Stimulated activated CD4-positive, alpha-beta T cell treated with anti-CD3 and anti-CD28 coated beads, Interleukin-1b, Interleukin-23, amount 100 ng/mL, for 24 hours (primary cell): ENCODE results near the gene MAN1C1.
"Not testable (repeated sequence)": the region's sequence is repeated elsewhere in the genome, so short reads cannot be mapped to it uniquely, and the experiment has no call there.

Experiments
- DNase-seq, 4 experiments: peaks; one replicate each; pipeline ENCODE4 v3.0.0-alpha.2; 2020; ENCODE audit warnings: low read depth in 4 of 4, low spot score in 1 of 4

Gene MAN1C1

DNA sequence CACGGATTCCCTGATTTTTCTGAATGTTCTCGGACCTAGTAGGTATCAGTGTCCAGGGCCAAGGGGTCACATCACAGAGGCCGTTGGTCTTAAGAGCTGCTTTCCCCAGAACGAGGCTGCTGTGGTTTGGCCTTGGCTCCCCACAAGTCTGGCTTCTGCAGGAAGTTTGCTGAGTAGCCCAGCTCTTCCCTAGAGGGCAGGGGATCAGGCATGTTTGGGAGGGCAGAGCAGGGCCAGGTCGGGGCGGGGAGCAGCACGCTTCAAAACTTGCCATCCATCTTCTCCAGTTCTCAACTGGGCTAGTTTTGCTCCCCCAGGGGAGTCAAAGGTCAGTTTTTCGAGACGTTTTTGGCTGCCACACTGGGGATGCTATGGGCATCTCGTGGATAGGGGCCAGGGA is 37.0 kb downstream of the MAN1C1 start:
- DNase-seq = no peak

DNA sequence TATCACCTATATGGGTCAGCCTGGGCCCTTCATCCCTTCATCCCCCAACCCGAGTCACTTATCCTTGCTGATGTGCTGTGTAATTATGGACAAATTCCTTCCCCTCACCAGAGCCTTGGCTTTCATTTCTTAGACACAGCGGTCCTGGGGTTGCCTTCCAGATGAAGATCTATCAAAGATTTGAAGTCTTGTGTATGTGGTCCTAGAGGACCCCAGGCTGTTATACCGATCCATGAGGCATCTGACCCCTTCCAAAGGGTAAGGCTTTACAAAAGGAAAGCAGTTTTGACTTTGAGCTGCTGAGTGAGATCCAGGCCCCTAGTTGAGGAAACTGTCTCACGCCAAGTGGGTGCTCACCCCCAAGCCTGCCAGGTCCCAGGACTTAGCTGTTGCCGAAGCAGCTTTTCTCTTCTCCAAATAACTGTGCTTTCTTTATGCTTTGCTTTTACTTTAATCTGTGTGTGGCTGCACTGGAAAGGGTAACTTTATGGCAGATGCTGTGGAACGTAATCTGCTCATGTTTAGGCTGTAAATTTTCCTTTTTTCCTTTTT is 37.6 kb downstream of the MAN1C1 start:
- no peak for DNase-seq

DNA sequence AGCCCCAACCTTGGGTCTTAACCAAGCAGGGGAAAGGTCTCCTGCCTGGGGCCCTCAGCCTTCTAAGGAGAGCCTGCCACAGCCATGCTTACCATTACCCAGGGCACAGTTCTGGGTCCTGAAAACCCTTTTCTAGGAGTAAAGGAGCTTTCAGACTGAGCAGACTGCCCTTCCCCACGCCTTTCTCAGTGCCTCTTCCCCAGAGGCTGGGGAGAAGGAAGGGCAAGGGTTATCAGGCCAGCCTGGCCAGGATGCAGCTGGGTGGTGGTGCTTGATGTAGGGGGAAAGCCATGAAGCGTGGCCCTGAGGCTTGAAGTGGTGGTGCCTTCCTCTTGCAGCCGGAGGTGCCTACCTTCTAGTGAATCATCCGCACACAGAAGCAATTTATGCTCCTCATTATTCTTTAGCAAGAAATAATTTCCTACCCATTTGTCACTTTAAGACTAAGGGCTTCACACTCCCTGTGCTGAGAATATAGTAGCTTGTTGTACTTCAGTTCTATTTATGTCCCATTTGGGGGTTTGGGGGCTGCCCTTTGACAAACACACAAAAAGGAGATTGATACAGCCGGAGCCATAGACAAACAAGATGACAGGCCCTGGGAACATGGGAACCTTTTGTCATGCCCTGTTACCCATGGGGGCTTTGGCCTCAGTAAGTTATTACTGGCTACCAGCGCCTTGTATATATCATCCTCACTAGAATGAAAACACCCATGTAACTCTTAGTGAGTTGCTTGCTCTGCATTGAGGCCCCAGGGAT is 40.7 kb downstream of the MAN1C1 start:
- no peak for DNase-seq

DNA sequence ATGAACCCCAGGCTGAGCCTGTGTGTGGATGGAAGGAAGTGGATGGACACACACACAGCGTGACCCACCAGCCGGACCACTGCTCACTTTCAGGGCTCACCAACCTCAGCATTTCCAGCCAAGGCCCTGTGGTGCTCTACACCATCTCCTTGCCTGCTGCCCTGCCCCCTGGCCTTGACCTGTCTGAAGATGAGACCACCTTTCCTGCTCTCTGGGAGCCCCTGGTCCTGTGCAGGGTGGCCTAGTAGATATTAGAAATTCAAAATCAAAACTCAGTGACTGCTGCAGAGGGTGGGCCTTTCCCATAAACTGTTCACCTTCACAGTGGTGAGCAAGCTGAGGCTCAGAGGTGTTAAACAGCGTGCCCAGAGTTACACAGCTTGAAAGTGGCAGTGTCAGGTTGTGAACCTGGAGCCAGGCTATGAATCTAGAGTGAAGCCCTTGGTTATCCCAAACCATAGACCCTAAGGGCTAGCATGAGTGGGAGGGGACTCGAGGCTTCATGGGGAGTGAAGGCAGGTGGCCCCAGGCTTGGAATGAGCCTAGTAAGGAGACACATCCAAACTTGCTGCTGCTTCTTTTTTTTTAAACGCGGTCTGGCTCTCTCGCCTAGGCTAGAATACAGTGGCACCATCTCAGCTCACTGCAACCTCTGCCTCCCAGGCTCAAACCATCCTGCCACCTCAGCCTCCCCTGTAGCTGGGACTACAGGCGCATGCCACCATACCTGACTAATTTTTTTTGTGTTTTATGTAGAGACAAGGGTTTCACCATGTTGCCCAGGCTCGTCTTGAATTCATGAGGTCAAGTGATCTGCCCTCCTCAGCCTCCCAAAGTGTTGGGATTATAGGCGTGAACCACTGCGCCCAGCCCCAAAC is 41.5 kb downstream of the MAN1C1 start:
- DNase-seq = no peak

DNA sequence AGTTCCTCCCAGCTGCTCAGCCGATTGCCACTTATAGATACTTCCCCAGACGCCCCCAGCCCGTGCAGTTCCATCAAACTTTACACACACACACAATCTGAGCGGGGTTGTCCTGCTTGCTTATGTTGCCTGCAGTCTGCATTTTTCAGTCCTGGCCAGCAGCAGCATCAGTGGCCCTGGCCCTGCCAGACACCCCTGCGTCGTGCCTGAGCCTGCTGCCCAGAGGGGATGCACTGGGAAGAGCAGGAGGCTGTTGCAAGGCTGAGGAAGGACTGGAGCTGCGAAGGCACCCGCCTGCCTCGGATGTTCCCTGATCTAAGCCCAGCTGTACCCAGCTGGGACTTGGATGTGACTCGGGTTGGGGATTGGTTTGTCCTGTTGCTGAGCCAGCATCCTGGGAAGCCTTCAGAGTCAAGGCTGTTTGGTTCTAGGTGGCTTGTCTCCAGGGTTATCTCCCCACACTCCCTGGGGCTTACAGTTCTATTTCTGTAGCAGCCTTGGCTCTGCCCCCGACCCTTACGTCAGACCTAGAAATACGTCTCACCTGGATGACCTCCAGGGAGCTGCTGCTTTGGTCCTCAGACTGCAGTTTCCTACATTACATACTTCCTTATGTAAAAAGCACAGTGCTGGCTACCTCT is 42.3 kb downstream of the MAN1C1 start:
- DNase-seq = no peak

DNA sequence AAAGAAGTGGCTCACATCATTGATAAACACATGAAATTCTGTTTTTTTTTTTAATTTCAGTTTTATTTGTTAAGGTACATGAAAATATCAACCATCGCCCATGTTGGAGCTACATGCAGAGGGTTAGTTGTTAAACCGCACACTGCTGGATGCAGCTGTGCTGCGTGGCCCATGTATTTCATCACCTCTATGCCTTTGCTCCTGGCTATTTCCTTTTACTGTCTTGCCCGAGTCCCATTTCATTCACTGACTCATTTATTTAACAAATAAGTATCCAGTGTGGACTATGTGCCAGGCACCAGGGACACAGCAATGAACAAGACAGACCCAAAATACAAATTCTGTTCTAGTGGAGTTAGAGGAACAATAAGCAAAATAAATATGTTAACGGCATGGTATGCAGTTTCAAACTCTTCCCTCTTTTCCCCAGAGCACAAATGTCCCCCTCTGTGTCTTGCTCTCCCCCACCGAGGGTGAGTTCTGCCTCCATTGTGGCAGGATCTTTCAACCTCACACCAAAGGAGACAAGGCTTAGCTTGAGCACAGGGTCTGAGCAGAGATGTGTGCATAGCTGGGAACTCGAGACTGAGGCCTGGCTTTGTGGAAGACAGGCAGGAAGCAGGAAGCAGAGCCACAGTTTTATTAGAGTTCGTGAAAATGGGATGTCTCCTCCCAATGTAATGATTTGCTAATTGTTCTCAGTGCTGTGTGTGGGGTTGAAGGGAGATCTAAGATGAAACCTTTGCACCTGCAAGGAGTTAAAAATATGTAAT is 44.6 kb downstream of the MAN1C1 start:
- no peak for DNase-seq

DNA sequence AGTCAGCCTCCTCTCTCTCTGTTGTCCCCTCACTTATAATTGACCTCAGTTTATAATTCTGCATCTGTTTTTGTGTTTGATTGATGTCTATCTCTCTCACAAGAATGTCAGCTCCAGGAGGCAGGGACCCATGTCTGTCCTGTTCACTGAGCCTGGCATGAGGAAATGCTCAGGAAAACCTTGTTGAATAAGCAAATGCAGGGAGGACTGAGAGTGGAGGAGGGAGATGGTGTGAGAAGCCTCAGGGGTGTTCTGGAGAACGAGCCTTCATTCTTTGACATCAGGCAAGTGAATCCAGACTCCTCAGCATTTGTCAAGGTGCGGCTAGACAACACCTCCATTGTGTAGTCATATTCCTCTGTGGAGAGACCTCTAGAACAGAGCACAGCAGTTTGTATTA is 45.5 kb downstream of the MAN1C1 start:
- DNase-seq = no peak

DNA sequence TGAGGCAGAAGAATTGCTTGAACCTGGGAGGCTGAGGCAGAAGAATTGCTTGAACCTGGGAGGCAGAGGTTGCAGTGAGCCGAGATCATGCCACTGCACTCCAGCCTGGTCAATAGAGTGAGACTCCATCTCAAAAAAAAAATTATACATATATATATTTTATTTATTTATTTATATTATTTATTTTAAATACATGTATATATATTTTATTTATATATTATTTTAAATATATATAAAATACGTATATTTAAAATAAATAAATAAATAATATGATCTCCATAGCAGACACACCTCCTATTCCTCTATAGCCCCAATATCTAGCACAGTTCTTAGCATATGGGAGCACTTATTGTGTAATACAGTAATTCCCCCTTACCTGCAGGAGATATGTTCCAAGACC is 46.4 kb downstream of the MAN1C1 start:
- not testable (repeated sequence) for DNase-seq

DNA sequence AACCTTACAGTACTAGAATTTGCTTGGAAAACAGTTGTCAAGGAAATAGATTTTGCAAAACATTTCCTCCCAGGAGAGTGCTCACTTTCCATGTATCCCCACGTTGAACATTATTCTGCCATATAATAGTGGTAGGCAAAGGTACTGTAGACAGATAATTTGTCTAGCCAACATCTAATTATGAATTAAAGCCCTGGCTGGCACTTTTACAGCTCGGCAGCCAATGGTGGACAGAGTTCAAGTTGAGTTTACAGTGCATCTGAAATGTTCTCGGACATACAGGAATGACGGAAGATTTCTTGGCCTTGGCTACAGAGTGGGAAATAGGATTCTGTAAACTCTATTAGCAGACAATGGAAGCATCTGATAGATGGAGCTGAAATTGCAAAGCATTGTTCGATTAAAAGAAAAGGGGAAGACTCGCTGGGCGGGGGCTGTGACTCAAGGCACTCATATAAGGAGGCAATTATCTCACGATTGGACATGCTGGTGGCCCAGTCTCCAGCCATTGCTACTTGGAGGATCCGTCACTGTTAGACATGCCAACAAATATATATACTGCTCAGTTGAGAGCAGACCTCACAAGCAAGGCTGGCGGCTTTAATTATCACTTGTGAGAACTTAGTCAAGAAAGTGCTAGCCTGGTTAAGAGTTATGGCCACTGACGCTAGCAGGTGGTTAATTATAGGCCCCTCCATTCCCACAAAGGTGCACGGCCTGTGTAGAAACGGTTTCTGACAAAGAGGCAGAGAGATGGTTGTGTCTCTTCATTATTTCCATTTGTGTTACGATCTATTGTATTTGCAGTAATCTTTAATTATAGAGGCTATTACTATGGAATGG is 48.0 kb downstream of the MAN1C1 start:
- DNase-seq = no peak

DNA sequence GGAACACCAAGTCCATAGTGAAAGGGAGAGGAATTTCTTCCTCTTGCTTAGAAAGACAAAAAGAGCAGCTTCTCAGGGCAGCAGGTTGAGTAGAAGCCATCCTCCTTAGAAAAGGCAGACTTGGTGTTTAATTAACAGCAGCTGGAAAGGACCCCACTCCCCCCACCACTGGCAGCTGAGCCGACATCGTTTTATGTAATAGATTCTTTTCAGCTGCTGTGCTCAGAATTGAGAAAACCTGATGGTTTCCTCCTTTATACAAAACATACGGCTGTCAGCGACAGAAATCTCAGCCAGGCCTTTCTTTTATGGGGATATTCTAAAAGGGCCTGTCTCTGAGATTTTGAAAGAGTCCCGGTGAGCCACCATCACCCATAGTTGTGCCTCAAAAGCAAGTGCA is 49.9 kb downstream of the MAN1C1 start:
- DNase-seq = no peak

DNA sequence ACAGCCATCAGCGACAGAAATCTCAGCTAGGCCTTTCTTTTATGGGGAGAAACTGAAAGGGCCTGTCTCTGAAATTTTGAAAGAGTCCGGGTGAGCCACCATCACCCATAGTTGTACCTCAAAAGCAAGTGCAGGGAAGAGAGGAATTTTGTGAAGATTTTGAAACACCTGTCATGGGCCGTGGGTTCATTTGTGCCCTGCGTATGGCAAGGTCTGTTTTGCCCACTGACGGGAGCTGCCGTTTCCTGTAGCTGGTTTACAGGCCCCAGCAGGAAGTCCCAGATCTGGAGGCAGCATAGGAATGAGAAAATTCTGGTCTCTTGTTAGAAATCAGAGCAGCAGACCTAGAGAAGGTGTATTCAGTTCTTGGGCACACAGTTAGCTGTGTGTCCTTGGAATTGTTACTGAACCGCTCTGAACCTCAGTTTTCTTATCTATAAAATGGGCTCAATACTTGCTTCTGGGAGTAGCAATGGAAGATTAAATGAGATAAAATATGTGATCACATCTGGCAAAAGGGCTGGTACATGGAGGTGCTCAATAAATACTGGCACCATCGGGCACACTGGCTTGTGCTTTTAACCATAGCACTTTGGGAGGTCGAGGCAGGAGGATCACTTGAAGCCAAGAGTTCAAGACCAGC is 52.5 kb downstream of the MAN1C1 start:
- DNase-seq = no peak

DNA sequence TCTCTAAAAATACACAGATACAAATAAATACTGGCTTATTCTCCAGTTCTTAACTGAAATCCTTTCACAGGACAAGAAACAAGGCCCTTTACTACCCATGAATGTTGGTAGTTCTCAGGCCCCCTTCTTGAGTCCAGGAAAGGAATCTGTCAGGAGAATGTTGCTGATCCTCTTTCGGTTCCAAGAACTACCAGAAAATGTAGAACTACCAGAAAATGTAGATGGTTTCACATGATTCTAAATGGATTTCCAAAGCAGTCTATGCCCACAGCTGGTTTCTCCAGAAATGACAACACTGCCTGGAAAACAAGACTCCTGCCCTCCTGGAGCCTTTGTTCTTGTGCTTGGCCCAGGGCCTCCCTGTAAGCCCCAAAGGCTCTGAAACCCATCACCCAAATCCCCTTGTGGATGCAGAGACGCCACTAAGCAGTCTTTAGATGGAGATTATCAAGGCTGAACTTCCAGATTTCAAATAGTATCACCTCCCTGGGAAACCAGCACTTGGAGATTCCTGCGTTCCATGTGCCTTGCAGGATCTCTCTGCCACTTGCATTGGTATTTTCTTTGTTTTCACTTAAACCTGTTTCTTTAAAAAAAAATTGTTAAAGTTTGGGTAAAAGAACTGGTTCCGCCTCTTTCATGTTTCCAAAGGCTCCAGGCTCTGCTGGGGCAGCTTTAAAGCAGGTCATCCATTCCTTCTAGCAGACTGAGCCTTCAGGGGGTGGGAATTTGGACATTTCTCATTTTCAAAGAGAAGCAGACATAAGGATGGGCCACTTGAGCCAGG is 53.4 kb downstream of the MAN1C1 start:
- DNase-seq = no peak

DNA sequence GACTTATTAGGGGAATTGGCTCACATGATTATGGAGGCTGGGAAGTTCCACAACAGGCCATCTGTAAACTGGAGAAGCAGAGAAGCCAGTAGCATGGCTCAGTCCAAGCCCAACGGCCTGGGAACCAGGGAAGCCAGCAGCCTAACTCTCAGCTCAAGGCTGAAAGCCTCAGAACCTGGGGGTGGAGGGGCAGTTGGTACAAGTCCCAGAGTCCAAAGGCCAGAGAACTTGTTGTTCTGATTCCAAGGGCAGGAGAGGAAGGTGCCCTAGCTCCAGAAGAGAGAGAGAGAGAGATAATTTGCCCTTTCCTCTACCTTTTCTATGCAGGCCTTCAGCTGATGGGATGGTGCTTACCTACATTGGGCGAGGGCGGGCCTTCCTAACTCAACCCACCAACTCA is 55.3 kb downstream of the MAN1C1 start:
- no peak for DNase-seq

DNA sequence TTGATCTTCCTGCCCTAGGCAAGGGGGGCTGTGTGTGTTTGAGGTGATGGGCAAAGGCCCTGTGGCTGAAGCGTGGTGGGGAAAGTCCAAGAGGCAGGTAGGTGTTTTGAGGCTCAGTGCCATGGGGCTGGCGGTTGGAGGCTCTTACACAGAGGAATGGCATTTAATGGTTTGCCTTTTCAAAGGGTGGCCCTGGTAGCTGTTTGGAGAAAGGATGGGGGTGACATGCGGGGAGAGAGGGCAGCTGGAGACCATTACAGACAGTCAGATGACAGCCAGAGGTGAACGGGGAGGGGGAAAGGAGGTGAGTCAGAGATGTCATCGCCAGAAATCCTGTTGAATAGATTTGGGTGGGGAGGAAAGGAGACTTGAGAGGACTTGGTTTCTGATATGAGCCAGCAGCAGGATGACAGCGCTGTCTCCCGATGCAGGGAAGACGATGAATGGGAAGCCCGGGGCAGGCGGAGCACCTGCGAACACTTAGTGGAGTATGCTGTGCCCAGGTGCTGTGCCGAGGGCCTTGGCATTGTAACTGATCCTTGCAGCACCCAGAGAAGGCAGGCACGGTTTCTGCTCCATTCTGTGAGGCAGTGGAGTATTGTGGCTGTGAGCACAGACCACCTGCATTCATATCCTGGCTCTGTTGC is 56.3 kb downstream of the MAN1C1 start:
- no peak for DNase-seq

DNA sequence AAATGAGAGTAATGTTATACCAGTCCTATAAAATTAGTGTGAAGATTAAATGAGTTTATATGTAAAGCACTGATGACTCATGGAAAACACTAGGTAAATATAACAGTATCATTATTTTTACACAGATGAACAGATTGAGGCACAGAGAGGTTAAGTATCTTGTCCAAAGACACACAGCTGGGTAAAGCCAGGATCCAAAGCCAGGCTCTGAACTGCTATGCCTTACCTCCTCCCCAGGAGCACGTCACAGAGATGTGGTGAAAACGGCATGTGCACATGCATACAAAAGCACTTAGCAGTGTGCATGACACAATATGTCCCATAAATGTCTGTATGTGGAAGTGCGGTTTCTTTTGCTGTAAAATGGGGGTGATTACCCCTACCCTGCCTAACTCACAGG is 56.9 kb downstream of the MAN1C1 start:
- no peak for DNase-seq

DNA sequence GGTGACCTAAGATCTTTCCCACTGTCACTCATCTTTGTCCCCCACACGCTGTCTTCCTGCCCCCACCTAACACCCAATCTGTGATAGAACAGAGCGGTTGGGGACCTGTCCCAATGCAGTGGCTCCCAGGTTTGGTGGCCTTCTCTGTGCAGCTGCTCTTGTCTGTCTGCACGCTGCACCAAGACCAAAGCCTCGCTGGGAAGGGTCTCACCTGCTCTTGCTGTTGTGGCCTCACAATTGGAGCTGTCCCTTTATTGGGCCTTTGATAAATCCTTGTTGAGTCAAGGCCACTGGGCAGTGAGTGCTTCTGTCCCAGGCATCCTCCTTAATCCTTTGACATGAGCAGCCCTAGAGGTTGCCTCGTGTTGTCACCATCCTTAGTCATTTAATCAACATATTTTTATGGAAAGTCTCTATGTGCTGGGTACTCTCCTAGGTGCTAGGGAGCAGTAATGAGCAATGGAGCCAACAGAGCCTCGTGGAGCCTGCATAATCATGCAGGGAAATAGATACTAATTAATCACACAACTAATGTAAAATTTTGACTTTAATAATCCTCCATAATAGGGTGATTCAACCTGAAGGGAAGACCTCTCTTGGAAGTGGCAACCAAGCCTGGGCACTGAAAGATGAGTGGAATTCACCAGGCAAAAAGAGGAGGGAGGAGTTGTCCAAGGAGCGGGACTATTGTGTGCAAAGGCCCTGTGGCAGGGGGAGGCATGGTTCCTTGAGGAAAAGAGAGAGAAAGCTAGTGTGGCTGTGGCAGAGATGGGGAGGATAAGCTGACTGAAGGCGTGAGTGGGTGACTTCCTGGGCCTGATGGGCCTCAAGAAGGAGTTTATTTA is 57.6 kb downstream of the MAN1C1 start:
- no peak for DNase-seq

DNA sequence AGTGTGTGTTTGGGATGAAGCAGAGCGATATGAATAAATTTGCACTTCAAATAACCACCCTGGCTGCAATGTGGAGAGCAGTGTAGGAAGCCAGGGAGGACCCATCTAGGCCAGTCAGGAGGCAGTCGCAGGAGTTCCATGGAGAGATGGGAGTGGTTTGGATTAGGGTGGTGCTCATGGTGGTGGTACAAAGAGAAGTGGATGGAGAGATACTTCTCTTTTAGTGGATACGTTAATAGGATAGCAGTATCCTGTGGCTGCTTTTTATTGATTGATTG is 58.2 kb downstream of the MAN1C1 start:
- no peak for DNase-seq
